Measurements from ENCODE around the gene GRIK4.

DNA sequence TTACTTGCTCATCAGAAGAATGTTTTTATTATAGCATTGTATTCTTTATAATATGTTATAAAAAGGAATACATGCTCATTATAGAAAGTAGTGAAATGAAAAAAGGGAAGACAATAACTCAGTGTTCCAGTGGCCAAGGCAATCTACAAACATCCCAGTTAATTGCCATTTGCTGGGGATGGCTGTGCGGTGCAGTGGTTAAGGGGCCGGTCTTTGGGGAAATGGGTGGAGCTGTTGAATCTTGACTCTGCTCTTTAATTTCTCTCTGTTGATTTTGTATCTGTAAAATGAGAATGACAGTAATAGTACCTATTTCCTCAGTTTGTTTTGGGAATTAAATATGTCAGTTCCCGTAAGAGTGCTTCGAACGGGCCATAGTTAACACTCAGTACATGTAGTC lies 299.7 kb downstream of the GRIK4 start:
- no peak for TF ChIP-seq CTCF (IDR thresholded peaks at IDR 0.05; ENCODE audit: insufficient read depth, low read length)
- TF ChIP-seq, protein P1, sequence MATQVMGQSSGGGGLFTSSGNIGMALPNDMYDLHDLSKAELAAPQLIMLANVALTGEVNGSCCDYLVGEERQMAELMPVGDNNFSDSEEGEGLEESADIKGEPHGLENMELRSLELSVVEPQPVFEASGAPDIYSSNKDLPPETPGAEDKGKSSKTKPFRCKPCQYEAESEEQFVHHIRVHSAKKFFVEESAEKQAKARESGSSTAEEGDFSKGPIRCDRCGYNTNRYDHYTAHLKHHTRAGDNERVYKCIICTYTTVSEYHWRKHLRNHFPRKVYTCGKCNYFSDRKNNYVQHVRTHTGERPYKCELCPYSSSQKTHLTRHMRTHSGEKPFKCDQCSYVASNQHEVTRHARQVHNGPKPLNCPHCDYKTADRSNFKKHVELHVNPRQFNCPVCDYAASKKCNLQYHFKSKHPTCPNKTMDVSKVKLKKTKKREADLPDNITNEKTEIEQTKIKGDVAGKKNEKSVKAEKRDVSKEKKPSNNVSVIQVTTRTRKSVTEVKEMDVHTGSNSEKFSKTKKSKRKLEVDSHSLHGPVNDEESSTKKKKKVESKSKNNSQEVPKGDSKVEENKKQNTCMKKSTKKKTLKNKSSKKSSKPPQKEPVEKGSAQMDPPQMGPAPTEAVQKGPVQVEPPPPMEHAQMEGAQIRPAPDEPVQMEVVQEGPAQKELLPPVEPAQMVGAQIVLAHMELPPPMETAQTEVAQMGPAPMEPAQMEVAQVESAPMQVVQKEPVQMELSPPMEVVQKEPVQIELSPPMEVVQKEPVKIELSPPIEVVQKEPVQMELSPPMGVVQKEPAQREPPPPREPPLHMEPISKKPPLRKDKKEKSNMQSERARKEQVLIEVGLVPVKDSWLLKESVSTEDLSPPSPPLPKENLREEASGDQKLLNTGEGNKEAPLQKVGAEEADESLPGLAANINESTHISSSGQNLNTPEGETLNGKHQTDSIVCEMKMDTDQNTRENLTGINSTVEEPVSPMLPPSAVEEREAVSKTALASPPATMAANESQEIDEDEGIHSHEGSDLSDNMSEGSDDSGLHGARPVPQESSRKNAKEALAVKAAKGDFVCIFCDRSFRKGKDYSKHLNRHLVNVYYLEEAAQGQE (IDR thresholded peaks at IDR 0.05; ENCODE audit: insufficient replicate concordance, low read depth): no peak
- no peak for TF ChIP-seq POLR2AphosphoS5 (IDR thresholded peaks at IDR 0.05; ENCODE audit: low read depth)
